Coronary artery (tissue), 2 donors: ENCODE data around the gene PSTPIP2.

ENCODE experiments used
- DNase-seq: peaks from one replicate; pipeline ENCODE4 v3.0.0-alpha.2; 2017; ENCODE audit warnings: low spot score
- H3K27ac ChIP-seq, 2 donors: fragments of 200-600 bp; sonication (generic); one replicate each; pipeline ENCODE4 v1.5.1; 2016 to 2019
- H3K4me3 ChIP-seq: fragments of 200-600 bp; sonication (generic); 2 replicates; pipeline ENCODE4 v1.5.1; 2016; ENCODE audit warnings: mild to moderate bottlenecking, moderate library complexity
- CTCF ChIP-seq: fragments of 200-600 bp; sonication (generic); IDR thresholded peaks from one replicate; pipeline ENCODE4 v1.5.1; 2019; ENCODE audit warnings: antibody characterized with exemption

The PSTPIP2 gene

GRCh38 chr18:46037512-46038305 lies 34.4 kb downstream of the PSTPIP2 start:
- TF ChIP-seq CTCF = no peak

GRCh38 chr18:46035696-46036680 lies 36.1 kb downstream of the PSTPIP2 start:
- DNase-seq = no peak
- no peak overlapping the region for H3K27ac ChIP-seq
- no peak for TF ChIP-seq CTCF
- no peak overlapping the region for H3K4me3 ChIP-seq

More at GRCh38 chr18:46037512-46038305, 34.4 kb downstream of the PSTPIP2 start:
- DNase-seq = no peak
- Histone ChIP-seq H3K27ac (no peak overlapping the region), H3K4me3 (no peak overlapping the region)

DNA sequence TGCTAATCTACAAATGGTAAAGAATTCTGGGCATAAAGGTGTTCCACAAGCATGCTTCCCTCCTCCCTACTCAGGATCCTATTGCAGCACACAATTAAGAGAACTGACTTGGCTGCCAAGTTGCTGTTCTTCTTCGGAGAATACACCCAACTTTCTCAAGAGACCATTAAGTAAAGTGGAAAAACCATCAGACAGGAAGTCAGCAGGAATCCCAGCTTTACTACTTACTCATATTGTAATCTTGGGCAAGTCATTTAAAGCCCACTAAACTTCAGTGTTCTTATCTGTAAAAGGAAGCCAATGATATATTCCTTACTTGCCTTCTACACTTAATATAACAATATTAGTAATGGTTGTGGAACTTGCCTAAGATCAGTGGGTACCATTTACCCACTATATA lies 37.8 kb downstream of the PSTPIP2 start:
- H3K4me3 ChIP-seq = no peak overlapping the region
- no peak overlapping the region for H3K27ac ChIP-seq
- no peak for DNase-seq
- TF ChIP-seq CTCF = no peak

DNA sequence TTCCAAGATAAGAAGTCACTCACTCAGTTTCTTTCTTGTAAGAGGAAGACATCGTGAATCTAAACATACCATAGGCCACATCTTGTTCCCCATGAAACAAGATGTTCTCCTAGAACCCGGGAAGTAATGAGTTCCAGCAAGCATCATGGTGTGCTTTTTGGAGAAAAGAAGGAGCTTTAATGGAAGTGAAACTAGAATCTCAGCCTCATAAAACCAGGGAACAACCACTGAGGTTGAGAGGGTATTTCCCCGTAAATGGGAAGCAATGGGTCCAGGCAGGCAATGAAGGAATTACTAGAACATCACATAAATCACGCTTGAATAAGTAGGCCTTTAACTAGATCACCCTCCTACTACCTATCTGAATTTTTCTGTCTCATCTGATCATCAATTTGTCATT lies 40.3 kb downstream of the PSTPIP2 start:
- DNase-seq = no peak
- no peak for TF ChIP-seq CTCF
- Histone ChIP-seq H3K27ac (no peak overlapping the region), H3K4me3 (no peak overlapping the region)

- Histone ChIP-seq H3K4me3 (peak overlapping the region; percentile 70), H3K27ac (peak overlapping the region; percentile 64 to 68)
- TF ChIP-seq CTCF = no peak
- DNase-seq = no peak
These were observed 43.5 kb downstream of the PSTPIP2 start for GRCh38 chr18:46028536-46028891.

DNA sequence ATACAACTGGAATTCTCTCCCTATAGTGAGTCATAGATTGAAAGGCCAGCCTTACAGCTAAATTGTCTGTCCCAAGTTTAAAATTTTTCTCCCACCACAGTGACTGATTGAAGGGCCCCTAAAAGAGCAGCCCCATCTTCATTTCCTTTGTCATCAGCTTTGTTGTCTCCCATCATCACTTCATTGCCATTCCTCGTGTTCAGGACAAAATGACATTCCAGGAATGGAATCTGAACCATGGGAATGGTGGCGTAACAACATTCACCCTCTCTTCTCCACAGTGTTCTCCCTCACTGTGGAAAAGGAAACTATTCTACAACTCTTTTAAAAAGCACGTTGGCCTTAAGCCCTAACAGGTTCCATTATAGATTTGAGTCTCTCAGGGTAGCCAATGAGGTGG lies 52.1 kb downstream of the PSTPIP2 start:
- no peak overlapping the region for H3K4me3 ChIP-seq
- no peak for TF ChIP-seq CTCF
- DNase-seq = no peak
- H3K27ac ChIP-seq = no peak overlapping the region
